Transverse colon (tissue), 4 donors: ENCODE data around the gene KIF25. TPM values are rescaled to one million over a fixed set of nuclear protein-coding genes. Genes with fewer than 3 reads are reported as not detected.

ENCODE experiments used
- DNase-seq: peaks from one replicate; pipeline ENCODE4 v3.0.0-alpha.2; 2019
- H3K27ac ChIP-seq, 4 donors: fragments of 200-600 bp; sonication (generic); 2 replicates each; pipeline ENCODE4 v1.5.1; 2016 to 2018; ENCODE audit warnings: inconsistent platforms in 4 of 4
- H3K27me3 ChIP-seq: fragments of 200-600 bp; sonication (generic); 2 replicates; pipeline ENCODE4 v1.5.1; 2017; ENCODE audit warnings: inconsistent platforms
- H3K36me3 ChIP-seq, 4 donors: fragments of 200-600 bp; sonication (generic); 2 replicates each; pipeline ENCODE4 v1.5.1; 2017 to 2019; ENCODE audit warnings: inconsistent platforms in 4 of 4
- H3K4me1 ChIP-seq, 4 donors: fragments of 200-600 bp; sonication (generic); 2 replicates each; pipeline ENCODE4 v1.5.1; 2017 to 2020; ENCODE audit warnings: inconsistent platforms in 4 of 4
- H3K4me3 ChIP-seq, 4 donors: fragments of 200-600 bp; sonication (generic); 1 replicate in 1 of 4; 2 replicates in 3 of 4; pipeline versions ENCODE4 v1.5.1 to v1.6.1; 2017 to 2019; ENCODE audit warnings: inconsistent platforms in 4 of 4
- H3K9me3 ChIP-seq, 2 donors: fragments of 200-600 bp; sonication (generic); 2 replicates each; pipeline ENCODE4 v1.5.1; 2017 to 2019; ENCODE audit warnings: inconsistent platforms in 2 of 2
- EP300 ChIP-seq: sonication (generic); formaldehyde crosslinking; IDR thresholded peaks from one replicate; pipeline ENCODE4 v1.6.1; 2017; ENCODE audit warnings: antibody characterized with exemption, low read depth
- WGBS, 2 donors: methylation state at CpG; one replicate each; pipeline ENCODE4 v1.1.5; 2018; ENCODE audit warnings: low coverage in 1 of 2; 5-methylcytosine and 5-hydroxymethylcytosine counted together
- in situ Hi-C, 4 donors: fragments of 200-750 bp; cut with MboI; loops; one replicate each; pipeline versions ENCODE4 v1.15.0 to v1.15.1; 2017; ENCODE audit warnings: low sequenced_read_pairs in 3 of 4, low pct_ligation_motif_present in 1 of 4, low pct_unique_long_range_greater_than_20kb in 1 of 4
- intact Hi-C: fragments of 100-400 bp; cut with DNase I; formaldehyde crosslinking; loops from one replicate; pipeline ENCODE4 v1.15.1; 2023; ENCODE audit warnings: low total_unique reads
- total RNA-seq, 4 donors: library from RNA; depleted of rRNA; stranded (reverse); fragments of >200 nt; gene quantifications; one replicate each; pipeline ENCODE4 v1.1.0, GENCODE V29; 2016

The KIF25 gene
- total RNA-seq, 4 donors from 2014 or later, result not detected

- Histone ChIP-seq H3K4me1 (peaks cover 1 to 18% (median 13%) of the 10 kb centered on the region in 4 donors), H3K27me3 (no peaks in the 10 kb centered on the region), H3K4me3 (no peak overlapping the region), H3K27ac (peak overlapping the region in 3 of 4 donors; percentile 28 to 65 (median 56)), H3K36me3 (no peaks in the 10 kb centered on the region), H3K9me3 (no peaks in the 10 kb centered on the region)
- 87% methylated on average over 11 of the region's 11 CpGs; no CpG with 5 or more reads in 1 of the 2 donors for WGBS, 2 donors
- intact Hi-C loops, result no loop called here
- no peak for TF ChIP-seq EP300
- in situ Hi-C loops, result no loop called here
- no peak for DNase-seq
Observed at GRCh38 chr6:168093634-168094033, 96.2 kb downstream of the KIF25 start.

Other genes with a start within 250 kb of the KIF25 start
- gene AFDN, start 170.8 kb upstream of the KIF25 start, total RNA-seq, result 100 to 1,000 TPM; 148 to 371 (median 204) TPM
- 10 to 100 TPM; 35.4 to 86.4 (median 47.7) TPM for gene FRMD1, start 81.5 kb downstream of the KIF25 start, total RNA-seq